GM23338 (cell line): ENCODE data around the gene ADAMTS7. TPM values are rescaled to one million over a fixed set of nuclear protein-coding genes. Genes with fewer than 3 reads are reported as not detected.

ENCODE experiments used
- ATAC-seq: fragments of 200-7000 bp; cut with Tn5 transposase; 3 replicates; pipeline ENCODE4 v1.9.1; 2020
- DNase-seq: peaks from one replicate; pipeline ENCODE4 v3.0.0-alpha.2; 2015; ENCODE audit warnings: low spot score
- H2AFZ ChIP-seq: fragments of 200-600 bp; sonication (generic); 2 replicates; pipeline ENCODE4 v1.8.0; 2016; ENCODE audit warnings: antibody characterized with exemption, mild to moderate bottlenecking, moderate library complexity
- H3F3A ChIP-seq: fragments of 200-600 bp; sonication (generic); replicated peaks from 2 replicates; pipeline ENCODE4 v1.8.0; 2017; ENCODE audit warnings: antibody characterized with exemption, mixed run types, low read depth
- H3K27ac ChIP-seq: fragments of 200-600 bp; sonication (generic); 2 replicates; pipeline ENCODE4 v1.6.1; 2016; ENCODE audit warnings: low read depth
- H3K27me3 ChIP-seq: fragments of 200-600 bp; sonication (generic); 2 replicates; pipeline ENCODE4 v1.8.0; 2016; ENCODE audit warnings: mild to moderate bottlenecking, mixed run types, moderate library complexity; ENCODE audit not compliant: insufficient read depth
- H3K36me3 ChIP-seq: fragments of 200-600 bp; sonication (generic); 2 replicates; pipeline ENCODE4 v1.8.0; 2016; ENCODE audit warnings: mild to moderate bottlenecking; ENCODE audit not compliant: insufficient read depth
- H3K4me1 ChIP-seq: fragments of 200-600 bp; sonication (generic); 2 replicates; pipeline ENCODE4 v1.8.0; 2016; ENCODE audit warnings: mild to moderate bottlenecking, moderate library complexity; ENCODE audit not compliant: insufficient read depth
- H3K4me2 ChIP-seq: fragments of 200-600 bp; sonication (generic); 2 replicates; pipeline ENCODE4 v1.7.1; 2017; ENCODE audit warnings: mixed run types
- H3K4me3 ChIP-seq: fragments of 200-600 bp; sonication (generic); 2 replicates; pipeline ENCODE4 v1.6.1; 2016; ENCODE audit warnings: mixed run types
- H3K79me2 ChIP-seq: fragments of 200-600 bp; sonication (generic); replicated peaks from 2 replicates; pipeline ENCODE4 v1.8.0; 2017; ENCODE audit warnings: mild to moderate bottlenecking; ENCODE audit not compliant: insufficient read depth
- H3K9me2 ChIP-seq: fragments of 200-600 bp; sonication (generic); 2 replicates; pipeline ENCODE4 v1.8.0; 2017; ENCODE audit not compliant: insufficient read depth
- H4K20me1 ChIP-seq: fragments of 200-600 bp; sonication (generic); replicated peaks from 2 replicates; pipeline ENCODE4 v1.8.0; 2017; ENCODE audit warnings: mild to moderate bottlenecking; ENCODE audit not compliant: insufficient read depth
- H3K27ac Mint-ChIP-seq: 2 replicates; pipeline ENCODE4 v1.8.0; 2020; ENCODE audit warnings: inconsistent platforms, mild to moderate bottlenecking, moderate library complexity, mixed read lengths
- H3K27me3 Mint-ChIP-seq: 3 replicates; pipeline ENCODE4 v1.8.0; 2022; ENCODE audit warnings: low read depth, mild to moderate bottlenecking, moderate library complexity, mixed read lengths, inconsistent platforms; ENCODE audit not compliant: insufficient read depth, poor library complexity
- H3K36me3 Mint-ChIP-seq: 3 replicates; pipeline ENCODE4 v1.8.0; 2021; ENCODE audit warnings: low read depth, mild to moderate bottlenecking, inconsistent platforms, moderate library complexity, mixed read lengths
- H3K4me1 Mint-ChIP-seq: 3 replicates; pipeline ENCODE4 v1.8.0; 2020; ENCODE audit warnings: mild to moderate bottlenecking, inconsistent platforms, mixed read lengths
- H3K4me3 Mint-ChIP-seq: 3 replicates; pipeline ENCODE4 v1.8.0; 2021; ENCODE audit warnings: moderate library complexity, mild to moderate bottlenecking, inconsistent platforms, mixed read lengths
- H3K9me3 Mint-ChIP-seq: 3 replicates; pipeline ENCODE4 v1.8.0; 2020; ENCODE audit warnings: moderate library complexity, mild to moderate bottlenecking, inconsistent platforms, mixed read lengths
- CREB1 ChIP-seq: fragments of 250-450 bp; sonication (Bioruptor Pico); IDR thresholded peaks from 2 replicates; pipeline ENCODE4 v1.5.0; 2020; ENCODE audit warnings: low read depth, mild to moderate bottlenecking, moderate library complexity
- CTCF ChIP-seq, 2 experiments: fragments of 200-600 bp in 1 of 2; sonication (generic) in 1 of 2; conservative IDR thresholded peaks; 2 replicates each; pipeline versions ENCODE4 v1.5.1 to v1.6.1; 2016 to 2017; ENCODE audit warnings: antibody characterized with exemption in 2 of 2, low read depth in 2 of 2, mild to moderate bottlenecking in 2 of 2, moderate library complexity in 1 of 2
- ETS1 ChIP-seq: IDR thresholded peaks from 2 replicates; pipeline ENCODE4 v1.6.1; 2016; ENCODE audit warnings: antibody characterized with exemption
- EZH2 ChIP-seq: fragments of 200-600 bp; sonication (generic); IDR thresholded peaks from one replicate; pipeline ENCODE4 v1.8.0; 2017; ENCODE audit warnings: antibody characterized with exemption, mild to moderate bottlenecking, low read depth; ENCODE audit not compliant: unreplicated experiment
- EZH2phosphoT487 ChIP-seq: fragments of 200-600 bp; sonication (generic); IDR thresholded peaks from one replicate; pipeline ENCODE4 v1.8.1; 2018; ENCODE audit warnings: antibody characterized with exemption; ENCODE audit not compliant: unreplicated experiment
- JUNB ChIP-seq: IDR thresholded peaks from one replicate; pipeline ENCODE4 v1.6.1; 2016; ENCODE audit warnings: antibody characterized with exemption; ENCODE audit not compliant: unreplicated experiment
- NANOG ChIP-seq: IDR thresholded peaks from 2 replicates; pipeline ENCODE4 v1.6.1; 2016; ENCODE audit warnings: antibody characterized with exemption, borderline replicate concordance
- POLR2AphosphoS5 ChIP-seq: IDR thresholded peaks from 2 replicates; pipeline ENCODE4 v1.6.1; 2016; ENCODE audit warnings: antibody characterized with exemption, low read depth
- REST ChIP-seq: IDR thresholded peaks from one replicate; pipeline ENCODE4 v1.6.1; 2018; ENCODE audit warnings: antibody characterized with exemption; ENCODE audit not compliant: unreplicated experiment
- STAT1 ChIP-seq: IDR thresholded peaks from one replicate; pipeline ENCODE4 v1.6.1; 2016; ENCODE audit warnings: antibody characterized with exemption; ENCODE audit not compliant: unreplicated experiment
- ZNF114 ChIP-seq: fragments of 250-450 bp; sonication (Bioruptor Pico); IDR thresholded peaks from 2 replicates; pipeline ENCODE4 v1.5.0; 2020; ENCODE audit warnings: mild to moderate bottlenecking, moderate library complexity
- ZNF331 ChIP-seq: fragments of 250-450 bp; sonication (Bioruptor Pico); IDR thresholded peaks from 2 replicates; pipeline ENCODE4 v1.5.0; 2020; ENCODE audit warnings: low read depth, mild to moderate bottlenecking, moderate library complexity
- ZNF462 ChIP-seq: fragments of 250-450 bp; sonication (Bioruptor Pico); IDR thresholded peaks from 2 replicates; pipeline ENCODE4 v1.5.0; 2020; ENCODE audit warnings: mild to moderate bottlenecking, moderate library complexity
- polyA plus RNA-seq: library from polyadenylated mRNA; unstranded; fragments of >200 nt; fragmentation: Nextera tagmentation; extraction: Ambion mirVana; gene quantifications from 2 replicates; pipeline ENCODE4 v1.2.1, GENCODE V29; 2016
- total RNA-seq: library from RNA; depleted of rRNA; stranded (reverse); fragments of >200 nt; shearing (Covaris generic); gene quantifications from 2 replicates; pipeline ENCODE4 v1.2.3, GENCODE V29; 2014

The ADAMTS7 gene
- total and polyA plus RNA-seq, 2 experiments from 2014 or later, result 11.6 to 52.7 TPM

- Histone ChIP-seq H4K20me1 (no peaks in the 10 kb centered on the region), H3K4me1 (peaks cover 6% of the 10 kb centered on the region; the same call in 1 of the 2 replicates), H3K4me2 (peak overlapping the region; percentile 51; the same call in 1 of the 2 replicates), H3F3A (0 out of 2 replicates have a peak, but pooled peaks cover 3% of the 10 kb centered on the region), H2AFZ (peak overlapping the region; percentile 96), H3K79me2 (no peaks in the 10 kb centered on the region), H3K27me3 (no peaks in the 10 kb centered on the region), H3K27ac (0 out of 2 replicates have a peak overlapping the region, but pooled peaks have one; percentile 19), H3K36me3 (no peaks in the 10 kb centered on the region), H3K4me3 (peak overlapping the region; percentile 40; the same call in 1 of the 2 replicates), H3K9me2 (no peaks in the 10 kb centered on the region)
- peak; percentile 74 for DNase-seq
- peaks cover 3% of the 10 kb centered on the region; the same call in 2 of the 3 replicates for H3K4me1 Mint-ChIP-seq
- H3K9me3 Mint-ChIP-seq, result no peaks in the 10 kb centered on the region
- ATAC-seq, result peak; percentile 84
- peaks cover 7% of the 10 kb centered on the region for H3K27me3 Mint-ChIP-seq
- H3K4me3 Mint-ChIP-seq, result no peak overlapping the region
- TF ChIP-seq REST (no peak), EZH2phosphoT487 (no peak), POLR2AphosphoS5 (no peak), NANOG (no peak), STAT1 (no peak), EZH2 (no peak), JUNB (no peak), CREB1 (CRISPR knock-in tag) (no peak), CTCF (conservative IDR thresholded peaks at IDR 0.05; ENCODE audit: low read depth in 2 of 2) (no peak), ZNF462 (CRISPR knock-in tag) (no peak), ZNF331 (no peak), ZNF114 (CRISPR knock-in tag) (no peak), ETS1 (no peak)
- H3K36me3 Mint-ChIP-seq, result no peaks in the 10 kb centered on the region
- no peak overlapping the region for H3K27ac Mint-ChIP-seq
These were observed 19.4 kb upstream of the ADAMTS7 start for GRCh38 chr15:78830514-78831228.
